Hypothalamus (tissue), 51 donors: ENCODE measurements around the gene FBN2.

Experiments
- DNase-seq, 51 donors: peaks; one replicate each; lab custom pipeline; 2025; lab: John Stamatoyannopoulos, UW

Gene FBN2

GRCh38 chr5:128220841-128221240, 317.2 kb downstream of the FBN2 start:
- no peak for DNase-seq

- DNase-seq: peak in 22 of 51 donors; percentile 3 to 72 (median 30)
These were observed 321.0 kb downstream of the FBN2 start for GRCh38 chr5:128216860-128217531.

- peak in 4 of 51 donors; percentile 3 to 11 (median 6) for DNase-seq
These were observed 321.8 kb downstream of the FBN2 start for GRCh38 chr5:128216285-128216684.

- no peak for DNase-seq
These were observed 324.2 kb downstream of the FBN2 start for GRCh38 chr5:128213833-128214232.

GRCh38 chr5:128213340-128213739, 324.7 kb downstream of the FBN2 start:
- DNase-seq: peak in 31 of 51 donors; percentile 4 to 71 (median 26)

- no peak for DNase-seq
These were observed 325.7 kb downstream of the FBN2 start for GRCh38 chr5:128212191-128212806.

- no peak for DNase-seq
These were observed 329.6 kb downstream of the FBN2 start for GRCh38 chr5:128208436-128208835.
